CD4-positive, CD25-positive, alpha-beta regulatory T cell (primary cell): ENCODE data around the gene CDK6. TPM values are rescaled to one million over a fixed set of nuclear protein-coding genes. Genes with fewer than 3 reads are reported as not detected.

Experiments
- ATAC-seq, 2 donors: fragments of 150-1000 bp; cut with Tn5 transposase; one replicate each; pipeline ENCODE4 v1.10.0; 2021; ENCODE audit warnings: low read depth in 2 of 2, moderate number of reproducible peaks in 2 of 2, moderate library complexity in 1 of 2
- DNase-seq, 3 donors: peaks; one replicate each; pipeline versions ENCODE4 v3.0.0 to v3.0.0-alpha.2; 2012 to 2022; ENCODE audit warnings: mixed read lengths in 1 of 3
- H3K27ac ChIP-seq: one replicate; pipeline ENCODE4 v1.7.0; 2013; ENCODE audit warnings: mild to moderate bottlenecking, low read length; ENCODE audit not compliant: insufficient read depth, poor library complexity, severe bottlenecking
- H3K27me3 ChIP-seq: one replicate; pipeline ENCODE4 v1.7.0; 2013; ENCODE audit warnings: low read length; ENCODE audit not compliant: control insufficient read depth, insufficient read depth
- H3K36me3 ChIP-seq: one replicate; pipeline ENCODE4 v1.7.0; 2013; ENCODE audit warnings: mild to moderate bottlenecking, low read length, moderate library complexity; ENCODE audit not compliant: control insufficient read depth, insufficient read depth
- H3K4me1 ChIP-seq: 2 replicates; pipeline ENCODE4 v1.7.0; 2013; ENCODE audit warnings: mild to moderate bottlenecking, low read length; ENCODE audit not compliant: insufficient read depth, control insufficient read depth, poor library complexity, severe bottlenecking
- H3K4me3 ChIP-seq: one replicate; pipeline ENCODE4 v1.7.0; 2013; ENCODE audit warnings: low read depth, mild to moderate bottlenecking, low read length, moderate library complexity
- H3K9me3 ChIP-seq, 2 experiments: 1 replicate in 1 of 2; 2 replicates in 1 of 2; pipeline ENCODE4 v1.7.0; 2013; ENCODE audit warnings: low read length in 2 of 2, mild to moderate bottlenecking in 1 of 2, moderate library complexity in 1 of 2; ENCODE audit not compliant: control insufficient read depth in 2 of 2
- H3K27ac Mint-ChIP-seq, 3 donors: one replicate each; pipeline ENCODE4 v1.8.0; 2020 to 2022; ENCODE audit warnings: mild to moderate bottlenecking in 3 of 3, mixed read lengths in 3 of 3, moderate library complexity in 2 of 3
- H3K27me3 Mint-ChIP-seq: one replicate; pipeline ENCODE4 v1.8.0; 2022; ENCODE audit warnings: mild to moderate bottlenecking, mixed read lengths
- H3K36me3 Mint-ChIP-seq: one replicate; pipeline ENCODE4 v1.8.0; 2020; ENCODE audit warnings: mixed read lengths
- H3K4me1 Mint-ChIP-seq, 4 donors: one replicate each; pipeline ENCODE4 v1.8.0; 2020 to 2022; ENCODE audit warnings: mixed read lengths in 4 of 4, mild to moderate bottlenecking in 1 of 4
- H3K4me3 Mint-ChIP-seq, 4 donors: one replicate each; pipeline ENCODE4 v1.8.0; 2020 to 2022; ENCODE audit warnings: mild to moderate bottlenecking in 4 of 4, mixed read lengths in 4 of 4, moderate library complexity in 3 of 4
- H3K9me3 Mint-ChIP-seq, 7 donors: one replicate each; pipeline ENCODE4 v1.8.0; 2020 to 2022; ENCODE audit warnings: mixed read lengths in 7 of 7, mild to moderate bottlenecking in 3 of 7, moderate library complexity in 2 of 7
- polyA plus RNA-seq, 4 donors: library from polyadenylated mRNA; unstranded; fragments of 300-500 nt; fragmentation: Illumina TruSeq; gene quantifications; one replicate each; pipeline ENCODE4 v1.2.3, GENCODE V29; 2021
- total RNA-seq: library from RNA; stranded (reverse); gene quantifications from one replicate; pipeline ENCODE4 v1.2.3, GENCODE V29; 2022

The CDK6 gene
- total and polyA plus RNA-seq, 5 donors from 2014 or later, result 5.5 to 32.6 (median 9.1) TPM

GRCh38 chr7:92720604-92721350 lies 115.6 kb downstream of the CDK6 start:
- no peak overlapping the region for H3K27ac ChIP-seq
- H3K27ac Mint-ChIP-seq, result peak overlapping the region in 1 of 3 donors; percentile 94

GRCh38 chr7:92717993-92718716 lies 118.2 kb downstream of the CDK6 start:
- peak overlapping the region; percentile 86 for H3K4me3 ChIP-seq
- no peak overlapping the region for H3K27ac ChIP-seq
- H3K4me3 Mint-ChIP-seq, result peak overlapping the region; percentile 81 to 94 (median 90)
- H3K4me1 ChIP-seq, result peaks cover 9% of the 10 kb centered on the region
- H3K27me3 Mint-ChIP-seq, result no peaks in the 10 kb centered on the region
- H3K9me3 ChIP-seq, result no peaks in the 10 kb centered on the region
- no peaks in the 10 kb centered on the region for H3K27me3 ChIP-seq
- H3K27ac Mint-ChIP-seq, result peak overlapping the region; percentile 86 to 97 (median 94)
- H3K36me3 Mint-ChIP-seq, result peaks cover 14% of the 10 kb centered on the region
- H3K9me3 Mint-ChIP-seq, result peaks cover 0 to 2% (median 0%) of the 10 kb centered on the region in 7 donors
- ATAC-seq (peak; percentile 86 to 87), DNase-seq (peak; percentile 6 to 86 (median 52))
- peaks cover 7 to 35% (median 25%) of the 10 kb centered on the region in 4 donors for H3K4me1 Mint-ChIP-seq
- H3K36me3 ChIP-seq, result no peaks in the 10 kb centered on the region

More at GRCh38 chr7:92720604-92721350, 115.6 kb downstream of the CDK6 start:
- Histone ChIP-seq H3K9me3 (no peaks in the 10 kb centered on the region), H3K4me1 (peaks cover 9% of the 10 kb centered on the region), H3K36me3 (peaks cover 5% of the 10 kb centered on the region), H3K27me3 (no peaks in the 10 kb centered on the region), H3K4me3 (no peak overlapping the region)
- DNase-seq (no peak), ATAC-seq (no peak)
- no peaks in the 10 kb centered on the region for H3K27me3 Mint-ChIP-seq
- peaks cover 28% of the 10 kb centered on the region for H3K36me3 Mint-ChIP-seq
- peaks cover 0 to 2% (median 0%) of the 10 kb centered on the region in 7 donors for H3K9me3 Mint-ChIP-seq
- peak overlapping the region in 1 of 4 donors; percentile 29 for H3K4me3 Mint-ChIP-seq
- H3K4me1 Mint-ChIP-seq, result peaks cover 7 to 35% (median 29%) of the 10 kb centered on the region in 4 donors

- Histone ChIP-seq H3K27ac (no peak overlapping the region), H3K27me3 (no peaks in the 10 kb centered on the region), H3K36me3 (no peaks in the 10 kb centered on the region), H3K9me3 (no peaks in the 10 kb centered on the region), H3K4me1 (peaks cover 9% of the 10 kb centered on the region), H3K4me3 (peak overlapping the region; percentile 86)
- no peaks in the 10 kb centered on the region for H3K27me3 Mint-ChIP-seq
- peaks cover 0 to 2% (median 0%) of the 10 kb centered on the region in 7 donors for H3K9me3 Mint-ChIP-seq
- ATAC-seq (no peak), DNase-seq (no peak)
- peak overlapping the region; percentile 81 to 94 (median 90) for H3K4me3 Mint-ChIP-seq
- H3K4me1 Mint-ChIP-seq, result peaks cover 6 to 31% (median 23%) of the 10 kb centered on the region in 4 donors
- H3K36me3 Mint-ChIP-seq, result peaks cover 14% of the 10 kb centered on the region
- peak overlapping the region; percentile 86 to 97 (median 94) for H3K27ac Mint-ChIP-seq
These were observed 118.8 kb downstream of the CDK6 start for GRCh38 chr7:92717623-92717992.

DNA sequence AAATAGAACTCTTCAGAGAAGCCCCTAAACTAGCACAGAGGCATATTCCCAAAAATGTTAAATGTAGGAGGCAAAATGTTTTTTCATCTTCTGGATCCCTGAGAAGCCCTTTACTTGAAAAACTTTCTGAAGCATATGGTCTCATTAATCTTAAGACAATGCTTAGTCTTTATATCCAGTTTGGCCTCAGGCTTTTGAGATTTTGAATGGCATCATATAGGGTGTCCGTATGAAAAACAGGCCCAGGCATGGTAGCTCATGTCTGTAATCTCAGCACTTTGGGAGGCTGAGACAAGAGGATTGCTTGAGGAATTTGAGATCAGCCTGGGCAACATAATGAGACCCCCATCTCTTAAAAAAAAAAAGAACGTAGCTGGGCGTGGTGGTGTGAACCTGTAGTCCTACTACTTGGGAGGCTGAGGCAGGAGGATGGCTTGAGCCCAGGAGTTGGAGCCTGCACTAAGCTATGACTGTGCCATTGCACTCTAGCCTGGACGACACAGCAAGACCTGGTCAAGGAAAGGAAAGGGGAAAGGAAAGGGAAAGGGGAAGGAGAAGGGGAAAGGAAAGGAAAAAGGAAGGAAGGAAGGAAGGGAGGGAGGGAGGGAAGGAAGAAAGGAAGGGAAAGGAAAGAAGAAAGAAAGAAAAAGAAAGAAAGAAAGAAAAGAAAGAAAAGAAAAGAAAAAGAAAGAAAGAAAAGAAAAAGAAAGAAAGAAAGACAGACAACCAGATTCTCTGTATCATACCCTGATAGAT lies 119.4 kb downstream of the CDK6 start:
- H3K27ac ChIP-seq, result no peak overlapping the region
- no peaks in the 10 kb centered on the region for H3K9me3 ChIP-seq
- peaks cover 0 to 2% (median 0%) of the 10 kb centered on the region in 7 donors for H3K9me3 Mint-ChIP-seq
- peaks cover 0 to 30% (median 18%) of the 10 kb centered on the region in 4 donors for H3K4me1 Mint-ChIP-seq
- ATAC-seq (no peak), DNase-seq (no peak)
- H3K36me3 ChIP-seq, result no peaks in the 10 kb centered on the region
- H3K27me3 Mint-ChIP-seq, result no peaks in the 10 kb centered on the region
- H3K27me3 ChIP-seq, result no peaks in the 10 kb centered on the region
- peaks cover 9% of the 10 kb centered on the region for H3K4me1 ChIP-seq
- H3K36me3 Mint-ChIP-seq, result peaks cover 14% of the 10 kb centered on the region
- H3K27ac Mint-ChIP-seq, result peak overlapping the region in 2 of 3 donors; percentile 90 to 94
- peak overlapping the region; percentile 86 for H3K4me3 ChIP-seq
- peak overlapping the region in 3 of 4 donors; percentile 46 to 94 (median 91) for H3K4me3 Mint-ChIP-seq

DNA sequence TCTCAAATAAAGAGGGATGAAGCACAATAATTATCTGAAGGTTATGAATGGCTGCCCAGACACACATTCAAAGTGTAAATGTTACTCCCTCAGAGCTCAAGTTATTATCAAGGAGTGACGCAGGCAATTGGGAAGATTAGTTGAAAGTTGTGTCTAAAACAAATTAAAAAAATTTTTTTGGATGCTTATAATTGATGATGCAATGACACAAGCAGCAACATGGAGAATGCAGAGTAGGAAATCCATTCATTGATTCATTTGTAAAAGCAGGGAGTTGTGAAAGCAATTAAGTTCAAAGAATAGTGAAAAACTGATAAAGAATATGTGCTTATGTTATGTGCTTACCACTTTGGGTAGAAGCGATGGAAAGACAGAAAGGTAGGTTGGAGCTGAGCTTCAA lies 120.4 kb downstream of the CDK6 start:
- no peak overlapping the region for H3K27ac ChIP-seq
- DNase-seq, result no peak
- Mint-ChIP-seq H3K36me3 (peaks cover 10% of the 10 kb centered on the region), H3K27me3 (no peaks in the 10 kb centered on the region), H3K27ac (no peak overlapping the region), H3K4me1 (peaks cover 0 to 30% (median 16%) of the 10 kb centered on the region in 4 donors), H3K4me3 (no peak overlapping the region), H3K9me3 (peaks cover 0 to 2% (median 0%) of the 10 kb centered on the region in 7 donors)
- no peak overlapping the region for H3K4me3 ChIP-seq
- H3K27me3 ChIP-seq, result no peaks in the 10 kb centered on the region
- no peaks in the 10 kb centered on the region for H3K36me3 ChIP-seq
- H3K4me1 ChIP-seq, result peaks cover 9% of the 10 kb centered on the region
- H3K9me3 ChIP-seq, result no peaks in the 10 kb centered on the region
- ATAC-seq, result no peak

DNA sequence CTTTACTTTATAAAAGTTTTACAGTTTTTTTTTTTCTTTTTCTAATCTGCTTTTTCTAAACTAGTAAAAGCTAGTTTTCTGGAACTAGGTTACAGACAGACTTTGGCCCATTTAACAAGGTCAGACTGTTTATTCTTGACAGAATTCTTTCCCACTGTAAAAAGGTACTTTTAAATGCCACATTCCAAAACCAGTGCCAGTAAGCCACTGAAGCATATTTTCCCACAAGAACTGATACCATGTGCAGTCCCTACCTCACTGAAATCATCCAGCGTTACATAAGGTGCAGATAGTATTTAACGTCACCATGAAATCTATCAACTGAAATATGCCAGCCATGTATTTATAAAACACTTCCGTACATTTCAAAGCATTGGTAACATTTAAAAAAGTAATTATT lies 121.6 kb downstream of the CDK6 start:
- H3K27ac ChIP-seq, result no peak overlapping the region
- no peaks in the 10 kb centered on the region for H3K27me3 ChIP-seq
- H3K36me3 Mint-ChIP-seq, result peaks cover 10% of the 10 kb centered on the region
- H3K4me3 Mint-ChIP-seq, result no peak overlapping the region
- ATAC-seq (no peak), DNase-seq (no peak)
- peaks cover 0 to 2% (median 0%) of the 10 kb centered on the region in 7 donors for H3K9me3 Mint-ChIP-seq
- no peaks in the 10 kb centered on the region for H3K27me3 Mint-ChIP-seq
- peaks cover 0 to 29% (median 18%) of the 10 kb centered on the region in 4 donors for H3K4me1 Mint-ChIP-seq
- no peak overlapping the region for H3K27ac Mint-ChIP-seq
- no peaks in the 10 kb centered on the region for H3K9me3 ChIP-seq
- H3K4me1 ChIP-seq, result peaks cover 9% of the 10 kb centered on the region
- no peaks in the 10 kb centered on the region for H3K36me3 ChIP-seq
- H3K4me3 ChIP-seq, result no peak overlapping the region

- peaks cover 0 to 25% (median 18%) of the 10 kb centered on the region in 4 donors for H3K4me1 Mint-ChIP-seq
- H3K9me3 ChIP-seq, result no peaks in the 10 kb centered on the region
- no peak overlapping the region for H3K27ac Mint-ChIP-seq
- ATAC-seq (no peak), DNase-seq (no peak)
- H3K36me3 Mint-ChIP-seq, result peaks cover 10% of the 10 kb centered on the region
- H3K27me3 Mint-ChIP-seq, result no peaks in the 10 kb centered on the region
- no peaks in the 10 kb centered on the region for H3K36me3 ChIP-seq
- H3K27ac ChIP-seq, result no peak overlapping the region
- no peak overlapping the region for H3K4me3 Mint-ChIP-seq
- no peaks in the 10 kb centered on the region for H3K27me3 ChIP-seq
- peaks cover 0 to 2% (median 0%) of the 10 kb centered on the region in 7 donors for H3K9me3 Mint-ChIP-seq
- no peak overlapping the region for H3K4me3 ChIP-seq
- H3K4me1 ChIP-seq, result peaks cover 9% of the 10 kb centered on the region
These were observed 122.1 kb downstream of the CDK6 start for GRCh38 chr7:92714280-92714679.
